GM18867 (cell line): ENCODE measurements around the gene TXNDC11.

Source experiments
- ATAC-seq: cut with Tn5 transposase; IDR thresholded peaks from one replicate; pipeline ENCODE4 v1.9.1; 2021; ENCODE audit warnings: mild to moderate bottlenecking, moderate library complexity; ENCODE audit not compliant: unreplicated experiment

The TXNDC11 gene

DNA sequence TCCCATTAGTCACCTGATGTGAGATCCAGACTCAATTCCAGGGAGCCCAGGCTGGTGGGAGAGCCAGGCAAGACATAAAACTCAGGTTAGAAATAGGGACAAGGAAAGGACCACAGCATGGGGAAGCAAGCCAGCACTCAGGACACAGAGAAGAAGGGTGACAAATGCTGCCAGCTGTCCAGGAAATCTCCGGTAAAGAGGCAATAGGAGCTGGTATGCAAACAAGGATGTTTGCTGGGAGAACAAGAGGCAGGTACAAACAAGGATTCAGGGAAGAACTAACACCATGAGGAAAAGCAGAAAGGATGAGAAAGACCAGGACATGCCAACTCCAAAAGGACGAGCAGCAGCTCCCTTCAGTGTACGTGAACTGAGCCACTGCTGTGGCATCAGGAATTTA, 10.2 kb upstream of the TXNDC11 start:
- no peak for ATAC-seq

DNA sequence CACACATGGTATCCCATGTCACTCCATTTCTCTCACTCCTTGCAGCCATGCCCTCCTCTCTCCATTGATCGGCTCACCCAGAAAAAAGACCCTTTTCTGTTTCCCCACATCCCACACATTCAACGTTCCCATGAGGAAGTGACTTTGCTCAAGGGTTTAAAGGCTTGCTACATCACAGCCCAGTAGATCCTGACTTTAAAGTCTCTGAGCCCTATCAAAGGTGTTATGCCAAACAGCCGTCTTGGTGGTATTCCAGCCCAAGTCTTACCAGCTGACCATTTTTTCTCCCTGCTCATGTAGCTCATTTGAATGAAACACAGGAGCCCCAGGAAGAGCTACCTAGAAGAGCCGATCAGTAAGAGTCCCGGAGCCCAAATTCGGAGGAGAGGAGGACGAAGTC, 7.4 kb upstream of the TXNDC11 start:
- no peak for ATAC-seq

DNA sequence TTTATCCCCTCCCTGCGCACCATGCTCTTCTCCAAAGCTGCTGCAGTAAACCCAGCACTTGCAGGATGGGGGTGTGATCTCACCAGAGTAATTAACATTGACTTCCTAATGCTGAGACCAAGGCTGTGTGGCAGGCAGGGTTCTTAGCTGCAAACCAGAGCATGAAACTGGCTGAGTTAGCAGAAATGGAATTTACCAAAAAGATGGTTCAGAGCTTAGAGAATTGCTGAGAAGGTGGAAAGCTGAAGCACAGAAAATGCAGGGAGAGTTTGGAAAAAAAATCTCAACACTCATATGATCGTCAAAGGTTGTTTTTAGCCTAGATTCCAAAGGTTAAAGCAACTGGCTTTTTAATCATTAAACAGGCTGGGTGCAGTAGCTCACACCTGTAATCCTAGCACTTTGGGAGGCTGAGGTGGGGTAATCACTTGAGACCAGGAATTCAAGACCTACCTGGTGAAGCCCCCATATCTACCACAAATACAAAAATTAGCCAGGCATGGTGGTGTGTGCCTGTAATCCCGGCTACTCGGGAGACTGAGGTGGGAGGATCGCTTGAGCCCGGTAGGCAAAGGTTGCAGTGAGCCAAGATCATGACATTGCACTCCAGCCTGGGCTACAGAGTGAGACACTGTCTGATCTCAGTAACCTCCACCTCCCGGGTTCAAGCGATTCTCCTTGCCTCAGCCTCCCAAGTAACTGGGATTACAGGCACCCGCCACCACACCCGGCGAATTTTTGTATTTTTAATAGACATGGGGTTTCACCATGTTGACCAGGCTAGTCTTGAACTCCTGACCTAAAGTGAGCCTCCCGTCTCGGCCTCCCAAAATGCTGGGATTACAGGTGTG, 6.0 kb upstream of the TXNDC11 start:
- ATAC-seq = no peak

DNA sequence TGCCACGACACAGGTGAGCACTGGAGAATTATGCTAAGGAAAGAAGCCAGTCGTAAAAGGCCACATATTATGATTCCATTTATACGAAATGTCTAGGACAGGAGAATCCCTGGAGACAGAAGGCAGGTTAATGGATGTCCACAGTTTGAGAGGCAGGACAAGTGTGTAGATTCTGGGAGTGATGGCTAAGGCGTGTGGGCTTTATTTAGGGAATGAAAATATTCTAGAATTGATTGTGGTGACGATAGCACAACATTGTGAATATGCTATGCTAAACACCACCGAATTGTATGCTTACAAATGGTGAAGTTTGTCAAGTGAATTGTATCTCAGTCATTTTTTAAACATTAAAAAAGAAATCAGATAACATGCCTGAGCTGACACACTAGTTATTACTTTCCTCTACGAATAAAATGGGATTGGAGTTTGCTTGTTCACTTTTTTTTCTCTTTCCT, 5.3 kb upstream of the TXNDC11 start:
- no peak for ATAC-seq

DNA sequence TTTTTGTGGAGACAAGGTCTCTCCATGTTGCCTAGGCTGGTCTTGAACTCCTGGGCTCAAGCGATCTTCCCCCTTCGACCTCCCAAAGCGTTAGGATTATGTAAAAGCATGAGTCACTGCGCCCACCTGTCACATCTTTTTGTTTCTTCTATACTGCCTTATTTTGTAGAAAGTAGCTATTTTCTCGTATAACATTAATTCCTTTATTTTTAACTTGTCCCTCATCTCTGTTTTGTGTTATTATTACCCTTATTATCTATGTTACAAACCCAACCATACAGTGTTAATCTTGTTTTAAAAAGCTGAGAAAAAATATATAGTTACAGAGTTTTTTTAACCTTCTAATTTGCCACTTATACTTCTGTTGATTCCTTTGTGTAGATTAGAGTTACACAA, 1.4 kb upstream of the TXNDC11 start:
- no peak for ATAC-seq

DNA sequence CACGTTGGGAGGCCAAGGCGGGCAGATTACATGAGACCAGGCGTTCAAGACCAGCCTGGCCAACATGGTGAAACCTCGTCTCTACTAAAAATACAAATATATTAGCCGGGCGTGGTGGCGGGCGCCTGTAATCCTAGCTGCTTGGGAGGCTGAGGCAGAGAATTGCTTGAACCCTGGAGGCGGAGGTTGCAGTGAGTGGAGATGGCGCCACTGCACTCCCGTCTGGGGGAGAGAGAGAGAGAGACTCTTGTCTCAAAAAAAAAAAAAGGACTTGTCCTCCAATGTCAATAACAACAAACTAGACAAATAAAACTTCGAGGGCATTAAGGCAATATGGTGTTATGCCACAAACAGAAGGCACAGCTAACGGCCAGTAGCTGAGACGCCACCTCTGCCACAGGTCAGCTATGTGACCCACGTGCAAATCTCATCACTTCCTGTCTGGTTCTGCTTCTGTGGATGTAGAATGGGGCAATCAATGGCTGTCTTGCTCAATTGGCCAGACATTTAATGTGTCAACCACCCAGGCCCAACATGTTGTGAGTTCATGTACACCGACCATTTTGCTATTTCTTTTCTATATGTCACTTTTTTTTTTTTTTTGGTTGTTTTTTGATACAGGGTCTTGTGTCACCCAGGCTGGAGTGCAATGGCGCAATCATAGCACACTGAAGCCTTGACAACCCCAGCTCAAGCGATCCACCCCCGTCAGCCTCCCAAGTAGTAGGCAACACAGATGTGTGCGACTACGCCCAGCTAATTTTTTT, 834 bp upstream of the TXNDC11 start:
- ATAC-seq = no peak

DNA sequence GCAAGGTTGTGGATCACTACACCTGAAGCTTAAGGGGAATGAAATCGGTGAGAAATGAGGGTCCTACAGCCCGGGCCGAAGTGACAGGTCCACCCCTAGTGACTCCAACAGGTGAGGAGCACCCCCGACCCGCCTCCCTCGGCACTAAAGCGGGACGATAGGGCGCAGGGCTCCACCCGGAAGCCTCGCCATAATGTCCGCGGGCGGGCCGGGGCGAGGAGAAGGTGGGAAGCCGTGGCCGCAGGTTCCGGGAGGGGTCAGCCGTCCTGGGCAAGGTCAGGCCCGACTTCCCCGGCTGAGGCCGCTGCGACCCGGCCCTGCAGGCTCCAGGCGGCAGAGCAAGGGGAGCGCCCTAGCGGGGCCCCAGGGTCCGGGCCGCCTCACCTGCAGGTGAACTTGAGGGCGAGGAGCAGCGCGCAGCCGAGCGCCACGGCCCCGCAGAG, 543 bp downstream of the TXNDC11 start:
- peak; percentile 14 for ATAC-seq

DNA sequence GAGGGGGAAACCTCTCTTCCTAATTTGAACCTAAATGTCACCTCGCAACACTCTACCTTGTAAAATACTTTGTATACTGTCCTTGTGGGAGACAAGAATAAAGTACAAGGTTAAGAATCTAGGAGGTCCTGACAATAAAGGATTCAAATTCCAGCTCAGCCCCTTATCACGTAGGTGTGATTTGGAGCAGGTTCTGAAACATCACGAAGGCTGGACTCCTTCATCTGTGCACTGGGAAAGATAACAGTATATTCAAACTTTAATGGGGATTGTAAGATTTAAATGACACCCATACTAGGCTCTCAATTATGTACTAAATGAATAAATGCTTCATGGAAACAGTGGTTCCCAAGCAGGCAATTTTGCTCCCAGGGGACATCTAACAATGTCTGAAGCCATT, 2.1 kb downstream of the TXNDC11 start:
- no peak for ATAC-seq

DNA sequence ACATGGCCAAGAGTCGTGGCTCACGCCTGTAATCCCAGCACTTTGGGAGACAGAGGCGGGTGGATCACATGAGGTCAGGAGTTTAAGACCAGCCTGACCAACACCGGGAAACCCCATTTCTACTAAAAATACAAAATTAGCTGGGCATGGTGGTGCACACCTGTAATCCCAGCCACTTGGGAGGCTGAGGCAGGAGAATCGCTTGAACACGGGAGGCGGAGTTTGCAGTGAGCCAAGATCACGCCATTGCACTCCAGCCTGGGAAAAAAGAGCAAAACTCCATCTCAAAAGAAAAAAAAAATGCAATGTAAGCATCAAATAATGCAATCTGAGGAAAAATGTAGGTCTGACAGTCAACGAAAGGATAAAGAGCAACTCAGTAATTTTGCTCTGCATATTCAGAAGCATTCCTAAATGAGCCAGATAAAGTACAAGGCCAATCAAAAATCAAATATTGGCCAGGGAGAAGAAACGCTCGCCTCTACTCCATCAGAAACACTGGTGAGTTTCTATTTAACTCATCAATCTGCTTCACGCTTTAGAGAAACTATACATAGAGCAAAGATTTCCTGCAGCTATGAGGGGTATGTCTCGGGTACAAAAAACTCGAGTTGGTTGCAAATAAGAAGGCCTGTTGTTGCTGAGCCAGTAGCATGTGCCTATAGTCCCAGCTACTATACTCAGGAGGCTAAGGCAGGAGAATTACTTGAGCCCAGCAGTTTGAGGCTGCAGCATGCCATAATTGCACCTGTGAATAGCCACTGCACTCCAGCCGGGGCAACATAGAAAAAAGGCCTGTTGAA, 3.7 kb downstream of the TXNDC11 start:
- no peak for ATAC-seq

DNA sequence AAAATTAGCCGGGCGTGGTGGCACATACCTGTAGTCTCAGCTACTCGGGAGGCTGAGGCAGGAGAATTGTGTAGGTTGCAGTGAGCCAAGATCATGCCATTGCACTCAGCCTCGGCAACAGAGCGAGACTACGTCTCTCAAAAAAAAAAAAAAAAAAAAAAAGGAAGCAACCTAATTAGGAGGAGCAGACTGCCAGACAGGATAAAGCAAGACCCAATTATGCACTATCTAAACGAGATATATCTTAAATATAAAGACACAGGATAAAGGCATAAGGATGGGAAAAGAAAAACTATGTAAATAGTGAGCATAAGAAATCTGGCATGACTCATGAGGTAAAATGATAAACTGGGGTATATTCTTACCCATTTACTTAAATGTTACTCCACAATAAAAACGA, 4.9 kb downstream of the TXNDC11 start:
- ATAC-seq = no peak

DNA sequence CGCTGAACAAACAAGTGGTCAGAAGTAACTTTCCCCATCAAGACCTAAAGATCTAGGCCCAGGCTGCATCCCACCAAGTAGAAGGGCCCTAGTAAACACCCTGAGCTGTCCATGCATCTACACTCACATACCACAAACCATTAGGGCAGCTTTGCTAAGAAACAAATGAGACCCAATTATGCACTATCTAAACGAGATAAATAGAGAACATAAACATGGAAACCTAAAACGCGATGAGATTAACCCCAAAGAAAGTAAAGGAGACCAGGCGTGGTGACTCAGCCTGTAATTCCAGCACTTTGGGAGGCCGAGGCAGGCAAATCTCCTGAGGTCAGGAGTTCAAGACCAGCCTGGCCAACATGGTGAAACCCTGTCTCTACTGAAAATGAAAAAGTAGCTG, 5.8 kb downstream of the TXNDC11 start:
- ATAC-seq = no peak

DNA sequence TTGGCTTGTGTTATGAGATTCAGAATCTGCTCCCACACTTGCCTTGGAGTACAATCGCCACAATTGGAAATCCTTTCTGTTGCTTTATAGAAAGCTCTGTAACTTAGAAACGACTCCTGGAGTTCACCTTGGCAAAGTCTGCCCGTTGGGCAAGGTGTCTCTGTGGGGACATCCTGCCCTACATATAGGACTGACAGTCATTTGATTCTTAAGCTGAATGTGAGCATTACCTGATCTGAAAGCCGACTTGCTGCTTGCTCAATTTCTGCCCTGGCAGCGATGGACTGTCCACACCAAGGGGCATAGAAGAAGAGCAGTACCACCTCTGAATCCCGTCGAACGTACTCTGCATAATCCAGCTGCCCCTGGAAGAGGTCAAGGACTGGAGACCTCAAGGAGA, 6.9 kb downstream of the TXNDC11 start:
- no peak for ATAC-seq

DNA sequence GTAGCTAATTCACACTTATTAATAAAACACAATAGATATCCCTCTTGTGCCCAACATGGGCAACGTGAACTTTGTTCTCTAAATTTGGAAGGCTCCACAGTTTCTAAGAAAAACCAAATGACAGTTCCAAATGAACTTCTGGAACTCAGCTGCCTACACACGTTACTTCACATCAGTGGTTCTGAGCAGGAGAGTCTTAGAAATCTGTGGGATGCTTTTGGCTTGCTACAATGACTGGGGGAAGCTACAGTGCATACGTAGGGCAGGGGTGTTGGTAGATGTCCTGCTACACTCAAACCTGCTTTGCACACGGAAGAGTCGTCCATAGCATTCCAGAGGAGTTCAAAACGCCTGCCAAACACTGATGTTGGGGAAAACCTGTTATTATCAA, 8.0 kb downstream of the TXNDC11 start:
- no peak for ATAC-seq

DNA sequence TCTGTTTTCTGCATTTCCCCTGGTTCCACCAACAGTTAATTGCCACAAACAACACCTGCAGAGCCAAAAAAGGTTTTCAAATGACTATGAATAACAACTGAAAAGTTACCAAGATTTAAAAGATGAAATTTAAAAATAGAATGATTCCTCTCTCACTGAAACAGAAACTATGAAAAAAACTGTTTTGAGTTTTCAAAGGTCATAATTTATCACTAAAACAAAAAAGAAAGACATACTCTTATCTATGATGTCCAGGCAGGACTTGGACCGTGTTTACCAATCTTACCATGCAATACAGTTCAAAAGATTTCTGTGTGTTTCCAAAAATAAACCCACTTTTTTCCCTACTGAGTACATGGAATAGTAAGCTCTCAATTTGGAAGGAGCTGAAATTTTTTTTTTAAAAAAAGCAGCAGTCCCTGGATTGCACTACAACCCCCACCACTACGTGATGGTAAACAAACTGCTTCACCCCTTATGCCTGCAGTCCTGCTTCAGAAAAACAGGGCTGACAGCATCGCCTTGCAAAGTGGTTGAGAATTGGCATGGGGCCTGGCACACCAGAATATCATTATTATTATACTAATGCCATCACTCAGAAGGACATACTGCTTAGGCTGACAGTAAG, 8.5 kb downstream of the TXNDC11 start:
- ATAC-seq = no peak

DNA sequence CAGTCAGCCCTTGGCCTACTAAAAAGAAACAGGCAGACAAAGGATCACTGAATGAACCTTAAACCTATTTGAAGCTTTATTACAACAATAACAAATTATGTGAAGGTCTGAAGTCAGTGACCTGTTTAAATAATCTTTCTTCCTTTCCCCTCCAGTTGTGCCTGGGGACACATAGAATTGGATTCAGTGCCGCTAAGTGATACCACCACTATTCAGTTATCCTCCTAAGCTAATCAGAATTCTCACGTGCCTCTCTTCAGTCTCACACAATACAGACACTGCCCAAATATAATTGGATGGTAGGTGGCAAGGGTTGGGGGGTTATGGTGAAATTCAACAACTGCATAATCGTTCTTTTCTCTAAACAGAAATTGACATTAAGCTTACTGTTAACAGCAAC, 11.4 kb downstream of the TXNDC11 start:
- ATAC-seq = no peak

DNA sequence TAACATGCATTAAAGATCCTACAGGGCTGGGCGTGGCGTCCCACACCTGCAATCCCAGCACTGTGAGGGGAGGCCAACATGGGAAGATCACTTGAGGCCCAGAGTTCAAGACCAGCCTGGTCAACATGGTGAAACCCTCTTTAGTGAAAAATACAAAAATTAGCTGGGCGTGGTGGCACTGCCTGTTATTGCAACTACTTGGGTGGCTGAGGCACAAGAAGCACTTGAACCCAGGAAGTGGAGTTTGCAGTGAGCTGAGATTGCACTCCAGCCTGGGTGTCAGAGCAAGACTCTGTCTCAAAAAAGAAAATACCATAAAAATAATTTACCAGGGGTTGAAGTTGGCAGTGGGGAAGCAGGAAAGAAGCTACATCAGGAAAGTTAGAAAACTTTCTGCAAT, 12.9 kb downstream of the TXNDC11 start:
- no peak for ATAC-seq

DNA sequence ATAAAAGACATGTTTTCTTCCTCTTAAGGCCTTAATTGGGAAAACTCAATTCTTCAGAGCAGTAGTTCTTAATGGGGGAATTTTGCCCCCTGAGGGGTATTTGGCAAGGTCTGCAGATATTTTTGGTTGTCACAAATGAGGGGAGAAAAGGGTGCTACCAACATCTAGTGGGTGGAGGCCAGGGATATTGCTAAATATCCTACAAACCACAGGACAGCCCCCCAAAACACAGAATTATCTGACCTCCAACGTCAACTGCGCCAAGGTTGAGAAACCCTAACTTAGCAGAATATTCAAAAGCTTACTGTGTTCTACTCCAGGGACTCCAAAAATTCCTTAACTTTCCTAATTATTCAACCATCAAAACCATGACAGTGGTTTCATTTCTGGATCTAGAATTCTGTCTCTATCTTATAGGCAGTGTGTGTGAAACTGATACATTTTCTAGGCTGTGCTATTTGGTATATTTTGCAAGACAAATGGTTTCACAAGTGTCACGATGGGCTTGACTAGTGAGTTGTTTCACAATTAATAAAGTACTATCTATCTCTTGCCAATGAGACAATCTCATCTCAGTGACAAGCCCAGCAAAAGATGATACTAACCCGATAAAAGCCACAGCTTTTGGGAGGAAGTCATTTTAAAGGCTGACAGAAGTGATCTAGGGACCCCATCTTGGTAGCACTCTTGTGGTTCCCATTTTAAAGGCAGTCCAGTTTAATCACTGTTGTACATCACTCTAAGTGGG, 14.7 kb downstream of the TXNDC11 start:
- no peak for ATAC-seq

DNA sequence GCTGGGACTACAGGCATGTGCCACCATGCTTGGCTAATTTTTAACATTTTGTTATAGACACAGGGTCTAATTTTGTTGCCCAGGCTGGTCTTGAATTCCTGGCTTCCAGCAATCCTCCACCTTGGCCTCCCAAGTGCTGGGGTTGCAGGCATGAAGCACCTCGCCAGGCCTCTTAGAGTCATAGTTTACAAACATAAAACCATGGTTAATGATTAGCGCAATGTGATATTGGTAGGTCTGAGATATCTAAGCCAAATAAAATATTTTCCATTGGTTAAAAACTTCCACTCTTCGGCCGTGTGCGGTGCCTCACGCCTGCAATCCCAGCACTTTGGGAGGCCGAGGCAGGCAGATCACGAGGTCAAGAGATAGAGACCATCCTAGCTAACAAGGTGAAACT, 16.6 kb downstream of the TXNDC11 start:
- no peak for ATAC-seq

DNA sequence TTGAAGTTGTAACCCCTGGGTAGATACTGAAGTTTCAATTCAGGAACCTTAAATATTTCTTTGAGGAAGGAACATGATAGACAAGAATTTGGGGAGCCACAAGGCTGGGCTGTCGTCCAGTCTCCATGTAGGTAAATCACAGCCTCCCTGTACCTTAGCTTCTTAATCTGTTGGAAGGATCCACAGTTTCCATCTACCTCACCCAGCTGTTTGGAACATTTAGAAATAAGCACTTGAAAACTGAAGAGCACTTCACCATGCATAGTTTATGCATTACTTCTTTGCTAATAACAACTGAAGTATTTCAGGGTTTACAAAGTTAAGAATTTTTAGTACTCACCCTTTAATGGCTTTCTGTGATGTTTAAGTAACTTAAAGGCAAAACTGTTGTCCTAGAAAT, 17.2 kb downstream of the TXNDC11 start:
- ATAC-seq = no peak

DNA sequence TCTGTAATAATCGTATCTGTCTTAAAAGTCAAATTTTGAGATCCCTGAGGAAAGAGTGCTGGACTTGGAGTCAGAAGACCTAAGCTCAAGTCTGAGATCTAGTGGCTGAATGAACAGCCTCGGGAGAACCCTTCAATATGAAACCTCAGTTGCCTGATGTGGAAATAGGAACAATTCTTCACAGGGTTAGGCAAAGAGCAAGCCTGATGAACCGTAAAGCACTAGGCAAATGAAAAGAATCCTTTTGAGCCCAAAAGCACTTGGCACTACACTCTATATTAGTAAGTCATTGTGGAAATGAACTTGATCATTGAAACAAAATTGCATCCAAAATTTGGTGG, 20.2 kb downstream of the TXNDC11 start:
- no peak for ATAC-seq
